Measurements from ENCODE around the gene MCF2.

Gene MCF2

DNA sequence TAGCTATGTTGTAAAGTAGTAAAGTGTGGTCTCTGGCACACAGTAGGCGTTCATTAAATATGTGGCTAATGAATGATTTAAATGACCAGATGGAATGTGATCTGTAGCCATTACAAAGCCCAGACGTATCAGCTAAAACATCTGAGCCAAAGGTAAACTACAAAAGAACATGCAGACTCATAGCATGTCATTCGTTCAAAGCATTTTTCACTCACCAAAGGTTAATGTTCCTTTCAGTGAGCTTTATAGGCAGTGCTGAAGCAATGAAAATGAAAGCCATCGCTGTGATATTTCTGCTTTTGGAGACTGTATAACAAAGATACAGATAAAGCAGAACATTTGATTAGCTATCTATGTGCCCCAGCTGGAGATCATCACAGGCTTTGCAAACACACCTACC lies 126.9 kb downstream of the MCF2 start:
- DNase-seq, result no peak

DNA sequence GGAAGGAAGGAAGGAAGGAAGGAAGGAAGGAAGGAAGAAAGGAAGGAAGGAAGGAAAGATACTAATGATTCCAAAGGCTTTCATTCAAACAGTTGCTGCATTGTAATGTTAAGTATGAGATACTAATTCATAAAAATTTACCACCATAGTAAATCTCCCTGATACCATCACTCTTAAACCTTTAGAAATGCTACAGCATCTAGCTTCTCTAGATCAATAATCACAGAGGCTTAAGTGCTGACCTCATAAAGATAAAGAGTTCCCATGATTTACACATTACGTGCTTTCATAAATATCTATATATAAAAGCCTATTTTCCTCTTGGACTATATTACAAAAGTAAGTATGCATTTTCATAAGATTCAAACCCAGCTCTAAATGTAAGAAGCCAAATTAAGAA lies 141.0 kb downstream of the MCF2 start:
- no peak for DNase-seq

DNA sequence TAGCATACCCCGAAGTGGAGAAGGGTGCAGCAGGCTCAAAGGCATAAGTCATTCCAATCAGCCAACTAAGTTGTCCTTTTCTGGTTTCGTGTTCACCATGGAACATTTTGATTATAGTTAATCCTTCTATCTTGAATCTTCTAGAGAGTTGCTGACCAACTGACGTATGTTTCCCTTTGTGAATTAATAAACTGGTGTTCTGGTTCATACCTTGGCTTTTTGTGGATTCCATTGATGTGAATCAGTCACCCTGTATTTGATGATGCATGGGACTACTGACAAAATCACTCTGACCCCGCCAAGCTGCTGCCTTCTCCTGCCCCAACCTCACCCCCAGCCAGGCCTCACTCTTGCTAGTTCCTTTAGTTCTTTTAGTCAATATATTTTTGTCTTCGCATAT lies 144.7 kb downstream of the MCF2 start:
- no peak for DNase-seq

DNA sequence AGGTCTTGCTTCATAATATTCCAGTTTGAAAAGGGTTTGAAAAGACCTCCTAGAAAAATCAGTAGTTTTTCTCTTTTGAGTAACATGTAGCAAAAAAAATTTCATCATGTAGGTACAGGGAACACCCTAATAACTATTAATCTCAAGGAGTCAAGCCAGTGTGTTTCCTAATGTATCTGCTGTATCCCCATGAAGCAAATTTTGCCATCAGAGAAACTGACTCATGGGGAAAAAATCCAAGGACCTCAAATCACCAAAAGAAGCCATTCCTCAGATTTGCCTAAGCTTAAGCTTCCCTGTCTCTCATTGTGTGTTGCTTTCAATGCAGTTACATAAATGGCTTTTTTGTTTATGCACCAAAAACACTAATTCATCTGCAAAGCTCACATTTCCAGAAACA lies 147.7 kb downstream of the MCF2 start:
- no peak for DNase-seq

DNA sequence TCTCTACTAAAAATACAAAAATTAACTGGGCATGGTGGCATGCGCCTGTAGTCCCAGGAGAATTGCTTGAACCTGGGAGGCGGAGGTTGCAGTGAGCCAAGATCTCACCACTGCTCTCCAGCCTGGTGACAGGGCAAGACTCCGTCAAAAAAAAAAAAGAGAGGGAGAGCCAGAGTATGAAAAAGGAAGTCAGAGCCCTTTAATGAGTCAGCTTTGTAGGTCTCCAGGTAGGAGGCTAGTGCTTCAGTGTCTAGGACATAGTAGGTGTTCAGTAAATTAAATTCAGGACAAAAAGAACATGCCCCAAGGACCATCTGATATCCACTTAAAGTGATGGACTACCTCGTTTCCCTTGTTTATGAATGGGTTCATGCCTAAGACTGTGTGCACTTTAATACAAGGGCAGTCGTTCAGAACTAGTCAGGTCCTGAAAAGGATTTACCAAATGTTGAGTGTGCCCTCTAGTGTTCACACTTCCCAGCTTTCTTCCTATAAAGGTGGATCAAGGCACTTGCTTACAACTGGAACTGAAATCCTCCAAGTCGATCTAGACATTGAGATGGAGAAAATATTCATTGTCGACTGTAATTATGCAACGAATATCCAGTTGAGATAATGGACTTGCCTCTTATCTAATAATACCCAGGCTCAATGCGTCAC lies 148.5 kb downstream of the MCF2 start:
- DNase-seq, result peak in 1 of 2 experiments; percentile 2

DNA sequence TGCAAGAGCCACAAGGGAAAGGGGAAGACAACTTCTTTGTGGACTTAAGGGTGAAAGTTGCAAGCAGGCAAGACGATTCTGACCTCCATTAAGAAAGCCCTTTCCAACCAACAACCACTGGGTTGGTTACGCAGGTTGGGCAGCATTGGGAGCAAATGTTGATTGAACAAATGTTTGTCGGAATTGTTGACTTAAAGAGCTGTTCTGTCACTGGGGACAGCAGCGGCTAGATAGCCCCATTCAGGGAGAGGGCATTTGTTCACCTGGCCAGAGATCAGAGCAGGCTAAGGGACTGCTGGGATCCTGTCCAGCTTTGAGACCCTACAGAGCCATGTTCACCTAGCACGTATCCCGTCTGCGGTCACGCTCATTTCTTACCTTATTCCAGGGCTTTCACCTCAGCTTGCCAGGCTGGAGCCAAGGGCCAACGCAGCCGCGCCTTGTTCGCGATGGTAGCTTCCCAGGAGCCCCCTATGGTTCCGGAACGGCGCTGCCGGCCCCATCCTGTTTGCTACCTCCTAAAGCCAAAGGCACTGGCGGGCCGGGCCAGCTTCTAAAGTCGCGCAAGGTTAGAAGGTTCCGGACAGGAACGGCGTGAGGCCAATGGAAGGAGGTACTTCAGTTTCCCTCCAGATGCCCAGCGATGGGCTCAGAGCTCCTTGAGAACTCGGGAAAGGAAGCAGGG lies 152.8 kb downstream of the MCF2 start:
- no peak for DNase-seq

DNA sequence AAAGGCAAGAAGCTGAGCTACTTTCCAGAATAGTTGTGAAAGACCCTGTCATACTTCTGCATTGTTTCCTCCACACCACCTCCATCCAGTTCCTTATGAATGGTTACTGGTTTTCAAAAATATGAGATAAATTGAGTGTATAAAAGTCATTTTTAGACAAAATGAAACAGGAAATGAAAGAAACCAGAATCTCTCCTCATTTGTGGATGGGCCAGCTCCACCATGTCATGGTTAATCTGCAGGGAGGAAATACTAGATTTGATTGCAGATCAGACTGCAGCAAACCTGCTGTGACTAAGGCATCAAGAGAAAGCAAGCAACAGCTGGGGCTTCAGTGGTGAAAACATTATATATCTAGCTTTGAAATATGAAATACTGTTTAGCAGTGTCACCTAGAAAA lies 153.6 kb downstream of the MCF2 start:
- no peak for DNase-seq

DNA sequence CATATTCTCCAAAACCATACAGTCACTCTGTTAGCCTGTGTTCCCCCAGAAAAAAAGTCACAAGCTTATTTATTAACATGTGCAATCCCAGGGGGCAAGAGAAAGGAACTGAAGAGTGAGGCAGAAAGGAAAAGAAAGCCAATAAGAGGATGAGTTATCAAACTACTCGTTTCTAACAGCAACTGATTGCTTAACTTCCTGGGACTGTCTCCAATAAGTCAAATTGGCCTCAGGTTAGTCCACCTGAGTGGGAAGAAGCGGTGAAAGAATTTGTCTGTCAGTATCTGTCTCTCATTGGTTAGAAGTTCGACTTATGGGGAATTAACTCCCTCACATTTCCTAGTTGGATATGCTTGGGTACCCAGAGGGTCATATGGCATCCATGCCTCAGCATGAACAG lies 163.4 kb downstream of the MCF2 start:
- DNase-seq, result no peak

DNA sequence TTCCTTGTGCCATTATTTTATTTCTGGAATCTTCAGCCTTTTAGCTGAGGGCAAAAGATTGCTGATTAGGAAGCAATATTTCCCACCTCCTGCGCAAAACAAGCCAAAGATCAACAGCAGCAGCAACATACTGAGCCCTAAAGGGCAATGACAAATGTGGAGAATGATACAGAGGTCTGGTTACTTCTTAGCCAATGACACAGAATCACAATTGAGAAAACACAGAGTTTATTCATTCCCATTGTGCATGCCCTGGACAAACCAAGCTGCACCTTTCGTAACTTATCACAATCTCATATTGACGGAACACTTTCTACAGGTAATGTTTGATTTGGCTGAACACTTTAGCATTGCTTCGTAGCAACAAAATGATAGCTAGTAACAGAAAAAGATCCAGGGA lies 164.0 kb downstream of the MCF2 start:
- no peak for DNase-seq

DNA sequence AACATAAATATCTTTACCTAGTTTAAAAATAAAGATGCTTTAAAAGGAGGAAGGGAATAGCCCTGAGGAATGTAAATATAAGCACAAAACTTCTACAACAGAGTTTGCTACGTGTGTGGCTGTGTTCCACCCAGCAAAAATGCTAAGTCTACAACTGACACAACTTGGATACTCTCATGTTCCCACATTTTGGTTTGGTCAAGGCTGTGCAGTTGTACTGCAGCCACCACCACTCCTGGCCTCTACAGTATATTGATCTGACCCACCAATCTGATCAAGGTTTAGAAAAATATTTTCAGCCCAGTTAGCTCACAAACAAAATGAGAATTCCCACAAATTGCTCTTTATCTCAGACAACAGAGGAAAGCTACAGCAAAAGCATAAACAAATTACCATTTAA lies 165.3 kb downstream of the MCF2 start:
- DNase-seq, result no peak

DNA sequence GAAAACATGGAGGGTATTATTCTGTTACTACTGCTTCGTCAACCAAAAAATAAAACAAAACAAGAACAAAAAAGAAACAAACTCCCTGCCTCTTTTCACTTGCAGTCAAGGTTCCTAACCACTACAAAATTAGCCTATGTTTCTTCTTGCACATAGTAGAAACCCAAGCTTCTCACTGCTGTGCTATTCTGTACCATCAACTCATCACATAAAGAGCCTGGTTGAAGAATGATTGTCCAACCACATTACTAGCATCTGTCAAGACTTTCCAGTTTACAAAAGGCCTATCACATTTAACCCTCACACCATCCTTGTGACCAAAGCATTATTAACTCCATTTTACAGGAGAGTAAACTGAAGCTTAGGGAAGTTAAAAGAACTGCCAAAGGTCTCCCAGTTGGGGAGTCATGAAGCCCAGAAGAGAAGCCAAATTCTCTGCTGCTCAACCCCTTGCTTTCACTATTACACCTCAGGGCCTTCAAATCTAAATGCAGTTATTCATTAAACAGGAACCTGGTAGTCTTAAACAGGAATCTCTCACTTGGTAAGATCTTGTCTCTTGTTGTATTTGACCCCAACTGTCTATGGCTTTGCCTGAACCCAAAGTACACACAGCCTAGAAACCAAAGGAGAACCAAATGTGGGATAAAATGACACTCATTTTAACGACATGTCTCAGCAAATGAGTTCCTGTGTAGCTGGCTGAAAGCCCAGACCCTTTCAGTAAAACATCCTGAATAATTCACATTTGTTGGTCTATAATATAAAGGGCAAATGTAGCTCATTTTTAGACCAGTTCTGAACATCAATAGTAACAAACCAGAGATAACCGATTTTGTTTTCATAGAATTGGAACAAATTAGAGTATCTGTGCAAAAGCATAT lies 168.8 kb downstream of the MCF2 start:
- peak in 1 of 2 experiments; percentile 13 for DNase-seq

DNA sequence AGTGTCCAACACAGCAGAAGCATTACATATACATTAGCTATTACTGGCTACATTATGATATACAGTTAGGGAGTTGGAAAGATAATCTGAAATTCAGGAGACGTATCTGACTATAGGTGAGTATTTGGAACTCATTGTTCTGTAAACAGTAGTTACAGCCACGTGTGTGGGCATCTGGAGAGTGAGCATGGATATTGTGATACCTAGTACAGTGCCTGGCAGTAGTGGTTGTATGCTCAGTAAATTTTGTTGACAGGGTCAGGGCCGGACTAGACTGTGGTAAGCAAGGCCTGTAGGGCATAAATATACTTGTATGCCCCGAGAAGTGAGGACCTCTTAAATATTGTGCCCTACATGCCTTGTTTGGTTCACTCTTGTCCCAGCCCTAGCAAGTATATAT lies 174.5 kb downstream of the MCF2 start:
- no peak for DNase-seq

DNA sequence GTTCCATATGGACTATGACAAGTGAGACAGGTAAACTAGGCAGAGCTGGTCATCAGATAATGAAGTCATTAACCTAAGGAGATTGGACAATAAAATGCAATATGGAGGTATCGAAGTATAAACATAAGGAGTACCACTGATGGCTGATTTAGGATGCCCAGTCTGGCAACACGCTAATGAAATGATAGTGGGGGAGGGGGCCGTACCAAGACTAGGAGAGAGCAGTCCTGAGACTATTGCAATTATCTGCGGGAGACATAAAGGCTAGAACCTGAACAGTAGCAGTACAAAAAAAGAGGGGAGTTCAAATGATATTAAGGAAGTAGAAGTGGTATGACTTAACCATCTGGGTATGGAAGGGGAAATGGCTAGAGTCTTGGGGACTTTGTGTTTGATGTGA lies 175.1 kb downstream of the MCF2 start:
- DNase-seq, result no peak

Measured in NCI-H2081 (cell line).